ENCODE measurements around the gene DMRTC1.
"Not testable (repeated sequence)": the region's sequence is repeated elsewhere in the genome, so short reads cannot be mapped to it uniquely, and the experiment has no call there.

GRCh38 chrX:72936882-72937455 lies 6.7 kb downstream of the DMRTC1 start:
- TF ChIP-seq CTCF, POLR2A, EP300 (IDR thresholded peaks at IDR 0.05): not testable (repeated sequence)
